Thyroid gland (tissue), 4 donors: ENCODE measurements around the gene DIS3L2.

Source experiments
- POLR2A ChIP-seq, 2 donors: fragments of 450-650 bp; IDR thresholded peaks; one replicate each; pipeline ENCODE4 v1.6.1; 2017; ENCODE audit warnings: antibody characterized with exemption in 2 of 2, mild to moderate bottlenecking in 2 of 2, moderate library complexity in 1 of 2
- TF ChIP-seq, protein P1 (sequence below), 6 experiments: fragments of 200-600 bp in 3 of 6; fragments of 450-650 bp in 3 of 6; sonication (generic) in 3 of 6; IDR thresholded peaks; one replicate each; pipeline ENCODE4 v1.5.1; 2016 to 2019; ENCODE audit warnings: antibody characterized with exemption in 6 of 6, mild to moderate bottlenecking in 2 of 6, inconsistent platforms in 1 of 6, moderate library complexity in 1 of 6

DNA sequence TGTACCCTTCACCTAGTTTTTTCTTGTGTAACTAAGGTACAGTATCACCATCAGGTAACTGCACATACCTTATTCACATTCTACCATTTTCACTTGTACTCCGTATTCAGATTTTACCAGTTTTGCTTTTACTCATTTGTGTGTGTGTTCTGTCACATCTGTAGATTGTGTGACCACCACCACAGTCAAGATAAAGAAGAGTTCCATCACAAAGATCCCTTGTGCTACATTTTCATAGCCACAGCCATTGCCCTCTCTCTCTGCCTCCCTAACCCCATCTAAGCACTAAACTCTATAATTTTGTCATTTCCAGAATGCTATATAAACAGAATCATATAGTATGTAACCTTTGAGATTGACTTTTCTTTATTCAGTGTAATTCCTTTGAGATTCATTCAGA lies 23.5 kb downstream of the DIS3L2 start:
- TF ChIP-seq, protein P1, sequence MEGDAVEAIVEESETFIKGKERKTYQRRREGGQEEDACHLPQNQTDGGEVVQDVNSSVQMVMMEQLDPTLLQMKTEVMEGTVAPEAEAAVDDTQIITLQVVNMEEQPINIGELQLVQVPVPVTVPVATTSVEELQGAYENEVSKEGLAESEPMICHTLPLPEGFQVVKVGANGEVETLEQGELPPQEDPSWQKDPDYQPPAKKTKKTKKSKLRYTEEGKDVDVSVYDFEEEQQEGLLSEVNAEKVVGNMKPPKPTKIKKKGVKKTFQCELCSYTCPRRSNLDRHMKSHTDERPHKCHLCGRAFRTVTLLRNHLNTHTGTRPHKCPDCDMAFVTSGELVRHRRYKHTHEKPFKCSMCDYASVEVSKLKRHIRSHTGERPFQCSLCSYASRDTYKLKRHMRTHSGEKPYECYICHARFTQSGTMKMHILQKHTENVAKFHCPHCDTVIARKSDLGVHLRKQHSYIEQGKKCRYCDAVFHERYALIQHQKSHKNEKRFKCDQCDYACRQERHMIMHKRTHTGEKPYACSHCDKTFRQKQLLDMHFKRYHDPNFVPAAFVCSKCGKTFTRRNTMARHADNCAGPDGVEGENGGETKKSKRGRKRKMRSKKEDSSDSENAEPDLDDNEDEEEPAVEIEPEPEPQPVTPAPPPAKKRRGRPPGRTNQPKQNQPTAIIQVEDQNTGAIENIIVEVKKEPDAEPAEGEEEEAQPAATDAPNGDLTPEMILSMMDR (IDR thresholded peaks at IDR 0.05): no peak
- no peak for TF ChIP-seq POLR2A (IDR thresholded peaks at IDR 0.05)
